Measurements from ENCODE around the gene POTEI.
"Not testable (repeated sequence)": the region's sequence is repeated elsewhere in the genome, so short reads cannot be mapped to it uniquely, and the experiment has no call there.

Gene POTEI

GRCh38 chr2:130455413-130455812, 53.7 kb downstream of the POTEI start:
- DNase-seq (ENCODE audit: low read depth in 2 of 2) = not testable (repeated sequence)

GRCh38 chr2:130454712-130455083, 54.4 kb downstream of the POTEI start:
- DNase-seq (ENCODE audit: low read depth in 2 of 2) = not testable (repeated sequence)

DNA sequence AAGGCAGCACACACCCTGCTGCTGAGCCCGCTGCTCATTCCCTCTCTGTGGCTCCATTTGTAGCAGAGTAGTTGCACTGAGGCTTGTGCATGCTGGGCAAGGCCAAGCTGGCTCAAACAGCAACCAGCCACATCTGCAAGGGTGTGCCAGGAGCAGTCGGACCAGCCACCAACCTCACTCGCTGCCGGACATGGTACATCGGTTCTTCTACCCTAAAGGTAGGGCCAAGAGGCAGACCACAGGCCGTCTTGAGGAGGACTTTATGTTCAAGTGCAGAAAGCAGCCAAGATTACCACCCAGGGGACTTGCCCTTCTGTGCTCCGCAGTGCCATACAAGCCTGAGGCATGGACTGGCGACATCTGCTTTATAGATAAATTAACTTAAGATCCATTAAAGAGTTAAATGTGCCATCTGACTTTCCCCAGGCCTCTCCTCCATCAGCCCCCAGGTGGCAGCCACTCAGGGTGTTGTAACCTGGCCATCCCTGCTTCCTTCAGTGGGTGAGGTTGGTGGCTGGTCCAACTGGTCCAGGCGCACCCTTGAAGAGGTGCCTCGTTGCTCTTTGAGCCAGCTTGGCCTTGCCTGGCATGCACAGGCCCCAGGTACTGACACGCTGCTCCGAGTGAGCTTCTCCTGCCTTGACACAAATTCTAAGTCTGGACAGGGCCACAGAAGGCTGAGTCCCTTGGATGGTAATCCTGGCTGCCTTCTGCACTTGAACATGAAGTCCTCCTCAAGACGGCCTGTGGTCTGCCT, 55.0 kb downstream of the POTEI start:
- not testable (repeated sequence) for DNase-seq (ENCODE audit: low read depth in 2 of 2)

GRCh38 chr2:130452897-130453296, 56.2 kb downstream of the POTEI start:
- DNase-seq (ENCODE audit: low read depth in 2 of 2) = not testable (repeated sequence)

DNA sequence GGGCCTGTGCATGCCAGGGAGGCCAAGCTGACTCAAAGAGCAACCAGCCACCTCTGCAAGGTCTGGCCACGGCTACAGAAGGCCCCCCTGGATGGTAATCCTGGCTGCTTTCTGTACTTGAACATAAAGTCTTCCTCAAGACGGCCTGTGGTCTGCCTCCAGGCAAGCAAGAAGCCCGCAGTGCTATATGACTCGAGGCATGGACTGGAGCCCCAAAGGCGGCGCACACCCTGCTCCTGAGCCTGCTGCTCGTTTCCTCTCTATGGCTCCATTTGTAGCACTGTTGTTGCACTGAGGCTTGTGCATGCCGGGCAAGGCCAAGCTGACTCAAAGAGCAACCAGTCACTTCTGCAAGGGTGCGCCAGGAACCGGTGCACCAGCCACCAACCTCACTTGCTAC, 57.3 kb downstream of the POTEI start:
- not testable (repeated sequence) for DNase-seq (ENCODE audit: low read depth in 2 of 2)

DNA sequence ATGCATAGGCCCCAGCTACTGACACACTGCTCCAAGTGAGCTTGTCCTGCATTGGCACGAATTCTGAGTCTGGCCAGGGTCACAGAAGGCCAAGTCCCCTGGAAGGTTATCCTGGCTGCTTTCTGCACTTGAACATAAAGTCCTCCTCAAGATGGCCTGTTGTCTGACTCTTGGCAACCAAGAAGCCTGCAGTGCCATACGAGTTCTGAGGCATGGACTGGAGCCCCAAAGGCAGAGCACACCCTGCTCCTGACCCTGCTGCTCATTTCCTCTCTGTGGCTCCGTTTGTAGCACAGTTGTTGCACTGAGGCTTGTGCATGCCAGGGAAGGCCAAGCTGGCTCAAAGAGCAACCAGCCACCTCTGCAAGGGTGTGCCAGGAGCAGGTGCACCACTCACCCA, 57.9 kb downstream of the POTEI start:
- DNase-seq (ENCODE audit: low read depth in 2 of 2) = not testable (repeated sequence)

DNA sequence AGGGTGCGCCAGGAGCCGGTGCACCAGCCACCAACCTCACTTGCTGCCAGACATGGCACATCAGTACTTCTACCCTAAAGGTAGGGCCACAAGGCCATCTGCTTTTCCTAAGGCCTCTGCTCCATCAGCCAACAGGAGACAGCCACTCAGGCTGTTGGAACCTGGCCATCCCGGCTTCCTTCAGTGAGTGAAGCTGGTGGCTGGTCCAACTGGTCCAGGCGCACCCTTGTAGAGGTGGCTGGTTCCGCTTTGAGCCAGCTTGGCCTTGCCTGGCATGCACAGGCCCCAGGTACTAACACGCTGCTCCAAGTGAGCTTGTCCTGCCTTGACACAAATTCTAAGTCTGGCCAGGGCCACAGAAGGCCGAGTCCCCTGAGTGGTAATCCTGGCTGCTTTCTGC, 58.8 kb downstream of the POTEI start:
- DNase-seq (ENCODE audit: low read depth in 2 of 2) = not testable (repeated sequence)

DNA sequence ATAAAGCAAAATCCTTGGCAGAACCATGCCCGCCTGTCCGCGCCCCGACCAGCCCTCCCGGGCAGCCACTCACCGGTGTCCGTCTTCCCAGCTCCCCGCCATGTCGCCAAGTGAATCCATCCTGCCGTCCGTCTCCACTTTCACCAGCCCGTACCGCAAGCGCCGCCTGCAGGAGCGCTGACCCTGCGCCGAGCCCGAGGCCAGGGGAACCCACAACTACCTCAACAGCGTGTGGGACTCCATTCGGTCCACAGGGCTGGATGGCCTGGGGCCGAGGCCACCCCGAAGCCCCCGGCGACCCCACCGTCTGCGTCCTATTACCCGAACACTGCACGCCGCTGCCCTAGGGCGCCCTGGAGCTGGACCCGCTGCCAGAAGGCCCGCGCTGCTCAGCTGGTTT, 81.5 kb downstream of the POTEI start:
- DNase-seq (ENCODE audit: low read depth in 2 of 2) = not testable (repeated sequence)

GRCh38 chr2:130418845-130419244, 90.3 kb downstream of the POTEI start:
- DNase-seq (ENCODE audit: low read depth in 2 of 2) = not testable (repeated sequence)

DNA sequence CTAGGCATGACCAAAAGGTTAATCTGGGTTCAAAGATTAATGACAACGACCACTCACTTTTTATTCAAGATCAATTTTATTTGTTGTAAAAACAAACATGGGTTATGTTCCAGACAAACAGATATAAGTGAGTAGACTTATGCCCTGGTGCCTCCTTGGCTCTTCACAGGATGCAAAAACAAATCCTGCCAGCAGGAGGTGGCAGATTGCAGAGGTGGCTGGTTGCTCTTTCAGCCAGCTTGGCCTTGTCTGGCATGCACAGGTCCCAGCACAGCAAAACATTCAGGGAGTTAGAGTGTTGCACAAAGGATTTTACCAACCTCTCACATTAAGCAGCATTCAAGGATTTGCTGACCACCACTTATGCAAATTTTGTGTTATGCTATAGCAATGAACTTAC, 92.4 kb downstream of the POTEI start:
- not testable (repeated sequence) for DNase-seq (ENCODE audit: low read depth in 2 of 2)
